ENCODE measurements around the gene EPHA10. TPM values are rescaled to one million over a fixed set of nuclear protein-coding genes. Genes with fewer than 3 reads are reported as not detected.

The EPHA10 gene
- total RNA-seq, 1 experiment from 2014 or later: 1.3 TPM

DNA sequence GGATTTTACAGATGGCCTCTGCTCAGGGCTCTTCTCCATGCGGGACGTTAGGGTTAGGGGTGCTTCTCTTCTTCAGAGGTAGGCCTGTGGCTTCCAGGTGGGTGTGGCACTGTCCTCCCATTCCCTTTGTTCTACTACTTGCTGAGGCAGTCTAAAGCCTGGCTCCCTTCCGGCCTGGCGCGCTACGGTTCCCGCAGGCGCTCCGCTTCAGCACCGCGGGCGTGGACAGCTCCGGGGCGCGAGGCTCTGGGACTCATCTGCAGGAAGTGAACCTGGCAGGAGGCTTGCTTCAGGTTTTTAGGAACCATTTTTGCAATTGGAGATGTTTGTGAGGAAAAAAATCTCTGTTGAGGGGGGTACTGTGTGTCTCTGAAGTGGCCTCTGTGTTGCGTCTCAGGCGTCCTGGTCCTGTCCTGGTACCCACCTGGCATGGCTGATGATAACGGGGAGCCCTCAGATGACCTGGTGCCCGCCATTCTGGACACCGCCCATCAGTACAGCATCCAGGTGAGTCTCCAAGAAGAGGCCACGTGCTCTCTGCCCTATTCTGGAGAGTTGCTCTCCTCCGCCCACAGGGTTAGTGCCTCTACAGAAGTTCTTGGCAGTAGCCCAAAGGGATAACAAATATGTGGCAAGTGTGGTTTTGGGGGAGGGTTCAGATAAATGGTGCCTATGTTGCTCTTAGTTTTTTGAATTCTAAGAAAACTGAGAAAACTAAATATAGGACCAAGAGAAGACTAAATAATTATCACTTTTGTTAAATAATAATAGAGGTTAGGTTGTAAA, 30.6 kb upstream of the EPHA10 start (continued):
- TF ChIP-seq, protein P1, sequence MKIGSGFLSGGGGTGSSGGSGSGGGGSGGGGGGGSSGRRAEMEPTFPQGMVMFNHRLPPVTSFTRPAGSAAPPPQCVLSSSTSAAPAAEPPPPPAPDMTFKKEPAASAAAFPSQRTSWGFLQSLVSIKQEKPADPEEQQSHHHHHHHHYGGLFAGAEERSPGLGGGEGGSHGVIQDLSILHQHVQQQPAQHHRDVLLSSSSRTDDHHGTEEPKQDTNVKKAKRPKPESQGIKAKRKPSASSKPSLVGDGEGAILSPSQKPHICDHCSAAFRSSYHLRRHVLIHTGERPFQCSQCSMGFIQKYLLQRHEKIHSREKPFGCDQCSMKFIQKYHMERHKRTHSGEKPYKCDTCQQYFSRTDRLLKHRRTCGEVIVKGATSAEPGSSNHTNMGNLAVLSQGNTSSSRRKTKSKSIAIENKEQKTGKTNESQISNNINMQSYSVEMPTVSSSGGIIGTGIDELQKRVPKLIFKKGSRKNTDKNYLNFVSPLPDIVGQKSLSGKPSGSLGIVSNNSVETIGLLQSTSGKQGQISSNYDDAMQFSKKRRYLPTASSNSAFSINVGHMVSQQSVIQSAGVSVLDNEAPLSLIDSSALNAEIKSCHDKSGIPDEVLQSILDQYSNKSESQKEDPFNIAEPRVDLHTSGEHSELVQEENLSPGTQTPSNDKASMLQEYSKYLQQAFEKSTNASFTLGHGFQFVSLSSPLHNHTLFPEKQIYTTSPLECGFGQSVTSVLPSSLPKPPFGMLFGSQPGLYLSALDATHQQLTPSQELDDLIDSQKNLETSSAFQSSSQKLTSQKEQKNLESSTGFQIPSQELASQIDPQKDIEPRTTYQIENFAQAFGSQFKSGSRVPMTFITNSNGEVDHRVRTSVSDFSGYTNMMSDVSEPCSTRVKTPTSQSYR (CRISPR knock-in tag; IDR thresholded peaks at IDR 0.05): peak; percentile 95
- TF ChIP-seq SOX15 (CRISPR knock-in tag; IDR thresholded peaks at IDR 0.05): no peak
- no peak for TF ChIP-seq CBFB (CRISPR knock-in tag; IDR thresholded peaks at IDR 0.05; ENCODE audit: low read depth)
- TF ChIP-seq, protein P2, sequence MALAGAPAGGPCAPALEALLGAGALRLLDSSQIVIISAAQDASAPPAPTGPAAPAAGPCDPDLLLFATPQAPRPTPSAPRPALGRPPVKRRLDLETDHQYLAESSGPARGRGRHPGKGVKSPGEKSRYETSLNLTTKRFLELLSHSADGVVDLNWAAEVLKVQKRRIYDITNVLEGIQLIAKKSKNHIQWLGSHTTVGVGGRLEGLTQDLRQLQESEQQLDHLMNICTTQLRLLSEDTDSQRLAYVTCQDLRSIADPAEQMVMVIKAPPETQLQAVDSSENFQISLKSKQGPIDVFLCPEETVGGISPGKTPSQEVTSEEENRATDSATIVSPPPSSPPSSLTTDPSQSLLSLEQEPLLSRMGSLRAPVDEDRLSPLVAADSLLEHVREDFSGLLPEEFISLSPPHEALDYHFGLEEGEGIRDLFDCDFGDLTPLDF (CRISPR knock-in tag; IDR thresholded peaks at IDR 0.05): peak; percentile 82; the same call in 1 of the 2 replicates
- peak; percentile 82; the same call in 1 of the 2 replicates for TF ChIP-seq ELF4 (CRISPR knock-in tag; IDR thresholded peaks at IDR 0.05; ENCODE audit: low read depth)
- TF ChIP-seq ATF2 (CRISPR knock-in tag; IDR thresholded peaks at IDR 0.05; ENCODE audit: borderline replicate concordance, low read depth): peak; percentile 43; the same call in 1 of the 2 replicates
- TF ChIP-seq MXD4 (CRISPR knock-in tag; IDR thresholded peaks at IDR 0.05; ENCODE audit: borderline replicate concordance): no peak
- no peak for TF ChIP-seq ZSCAN18 (CRISPR knock-in tag; IDR thresholded peaks at IDR 0.05)
- peak; percentile 79 for TF ChIP-seq E2F4 (CRISPR knock-in tag; IDR thresholded peaks at IDR 0.05; ENCODE audit: borderline replicate concordance, low read depth)
- TF ChIP-seq JAZF1 (CRISPR knock-in tag; IDR thresholded peaks at IDR 0.05): no peak
- TF ChIP-seq IRF2 (CRISPR knock-in tag; IDR thresholded peaks at IDR 0.05; ENCODE audit: borderline replicate concordance, low read depth): peak; percentile 89; the same call in 1 of the 2 replicates
- TF ChIP-seq AFF4 (CRISPR knock-in tag; IDR thresholded peaks at IDR 0.05; ENCODE audit: borderline replicate concordance): no peak
- peak; percentile 93 for TF ChIP-seq NFE2L1 (CRISPR knock-in tag; IDR thresholded peaks at IDR 0.05)
- no peak for TF ChIP-seq ZNF138 (CRISPR knock-in tag; conservative IDR thresholded peaks at IDR 0.05)
- TF ChIP-seq ZBTB21 (CRISPR knock-in tag; IDR thresholded peaks at IDR 0.05; ENCODE audit: borderline replicate concordance): peak; percentile 72; the same call in 1 of the 2 replicates
- no peak for TF ChIP-seq ZNF396 (CRISPR knock-in tag; IDR thresholded peaks at IDR 0.05; ENCODE audit: borderline replicate concordance)
- TF ChIP-seq, protein P3, sequence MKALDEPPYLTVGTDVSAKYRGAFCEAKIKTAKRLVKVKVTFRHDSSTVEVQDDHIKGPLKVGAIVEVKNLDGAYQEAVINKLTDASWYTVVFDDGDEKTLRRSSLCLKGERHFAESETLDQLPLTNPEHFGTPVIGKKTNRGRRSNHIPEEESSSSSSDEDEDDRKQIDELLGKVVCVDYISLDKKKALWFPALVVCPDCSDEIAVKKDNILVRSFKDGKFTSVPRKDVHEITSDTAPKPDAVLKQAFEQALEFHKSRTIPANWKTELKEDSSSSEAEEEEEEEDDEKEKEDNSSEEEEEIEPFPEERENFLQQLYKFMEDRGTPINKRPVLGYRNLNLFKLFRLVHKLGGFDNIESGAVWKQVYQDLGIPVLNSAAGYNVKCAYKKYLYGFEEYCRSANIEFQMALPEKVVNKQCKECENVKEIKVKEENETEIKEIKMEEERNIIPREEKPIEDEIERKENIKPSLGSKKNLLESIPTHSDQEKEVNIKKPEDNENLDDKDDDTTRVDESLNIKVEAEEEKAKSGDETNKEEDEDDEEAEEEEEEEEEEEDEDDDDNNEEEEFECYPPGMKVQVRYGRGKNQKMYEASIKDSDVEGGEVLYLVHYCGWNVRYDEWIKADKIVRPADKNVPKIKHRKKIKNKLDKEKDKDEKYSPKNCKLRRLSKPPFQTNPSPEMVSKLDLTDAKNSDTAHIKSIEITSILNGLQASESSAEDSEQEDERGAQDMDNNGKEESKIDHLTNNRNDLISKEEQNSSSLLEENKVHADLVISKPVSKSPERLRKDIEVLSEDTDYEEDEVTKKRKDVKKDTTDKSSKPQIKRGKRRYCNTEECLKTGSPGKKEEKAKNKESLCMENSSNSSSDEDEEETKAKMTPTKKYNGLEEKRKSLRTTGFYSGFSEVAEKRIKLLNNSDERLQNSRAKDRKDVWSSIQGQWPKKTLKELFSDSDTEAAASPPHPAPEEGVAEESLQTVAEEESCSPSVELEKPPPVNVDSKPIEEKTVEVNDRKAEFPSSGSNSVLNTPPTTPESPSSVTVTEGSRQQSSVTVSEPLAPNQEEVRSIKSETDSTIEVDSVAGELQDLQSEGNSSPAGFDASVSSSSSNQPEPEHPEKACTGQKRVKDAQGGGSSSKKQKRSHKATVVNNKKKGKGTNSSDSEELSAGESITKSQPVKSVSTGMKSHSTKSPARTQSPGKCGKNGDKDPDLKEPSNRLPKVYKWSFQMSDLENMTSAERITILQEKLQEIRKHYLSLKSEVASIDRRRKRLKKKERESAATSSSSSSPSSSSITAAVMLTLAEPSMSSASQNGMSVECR (CRISPR knock-in tag; IDR thresholded peaks at IDR 0.05; ENCODE audit: borderline replicate concordance): peak; percentile 99
- no peak for TF ChIP-seq PRRX2 (CRISPR knock-in tag; IDR thresholded peaks at IDR 0.05)
- TF ChIP-seq KAT7 (CRISPR knock-in tag; IDR thresholded peaks at IDR 0.05; ENCODE audit: borderline replicate concordance): no peak

All from WTC11 (cell line).